Osteoblast (primary cell): ENCODE data around the gene PRPSAP1. TPM values are rescaled to one million over a fixed set of nuclear protein-coding genes. Genes with fewer than 3 reads are reported as not detected.

Experiments used
- DNase-seq: peaks from one replicate; pipeline ENCODE4 v3.0.0; 2011; ENCODE audit warnings: low spot score, mixed read lengths; ENCODE audit not compliant: insufficient read length; ENCODE audit errors: missing footprints
- H2AFZ ChIP-seq: 2 replicates; pipeline ENCODE4 v1.6.0; 2011; ENCODE audit warnings: mild to moderate bottlenecking, low read length
- H3K27ac ChIP-seq: 2 replicates; pipeline ENCODE4 v1.5.1; 2011; ENCODE audit warnings: mild to moderate bottlenecking, low read depth, low read length, moderate library complexity
- H3K27me3 ChIP-seq: 2 replicates; pipeline ENCODE4 v1.6.0; 2012; ENCODE audit warnings: mild to moderate bottlenecking, control low read depth, inconsistent platforms, low read length, moderate library complexity; ENCODE audit not compliant: insufficient read depth
- H3K36me3 ChIP-seq: 2 replicates; pipeline ENCODE4 v1.5.1; 2011; ENCODE audit warnings: mild to moderate bottlenecking, low read length, control low read depth, moderate library complexity; ENCODE audit not compliant: insufficient read depth
- H3K4me1 ChIP-seq: 2 replicates; pipeline ENCODE4 v1.5.1; 2011; ENCODE audit warnings: mild to moderate bottlenecking, low read length, control low read depth, moderate library complexity; ENCODE audit not compliant: insufficient read depth
- H3K4me2 ChIP-seq: 2 replicates; pipeline ENCODE4 v1.6.0; 2011; ENCODE audit warnings: mild to moderate bottlenecking, low read length; ENCODE audit not compliant: insufficient read depth
- H3K4me3 ChIP-seq: fragments of 200-600 bp; sonication (generic); 3 replicates; pipeline ENCODE4 v1.5.1; 2012; ENCODE audit warnings: mild to moderate bottlenecking, low read length, inconsistent platforms; ENCODE audit not compliant: insufficient read depth
- H3K79me2 ChIP-seq: 2 replicates; pipeline ENCODE4 v1.6.0; 2012; ENCODE audit warnings: mild to moderate bottlenecking, low read length, control low read depth, inconsistent platforms; ENCODE audit not compliant: insufficient read depth
- H3K9me3 ChIP-seq: 2 replicates; pipeline ENCODE4 v1.5.1; 2011; ENCODE audit warnings: low read depth, low read length, control low read depth
- H4K20me1 ChIP-seq: 2 replicates; pipeline ENCODE4 v1.6.0; 2012; ENCODE audit warnings: mild to moderate bottlenecking, low read length, control low read depth; ENCODE audit not compliant: insufficient read depth
- CTCF ChIP-seq: IDR thresholded peaks from 2 replicates; pipeline ENCODE4 v1.5.1; 2011; ENCODE audit warnings: mild to moderate bottlenecking, low read depth, low read length, moderate library complexity; ENCODE audit errors: extremely low read depth
- total RNA-seq: library from RNA; depleted of rRNA; stranded (reverse); fragments of >200 nt; gene quantifications from 2 replicates; pipeline ENCODE4 v1.2.3, GENCODE V29; 2012

Gene PRPSAP1
- total RNA-seq, 1 donor = 79.6 TPM

- Histone ChIP-seq H3K36me3 (peaks cover 10% of the 10 kb centered on the region), H3K79me2 (peaks cover 35% of the 10 kb centered on the region)
Observed at GRCh38 chr17:76270770-76271668, 82.7 kb downstream of the PRPSAP1 start.

GRCh38 chr17:76270127-76270592 lies 83.6 kb downstream of the PRPSAP1 start:
- H3K36me3 ChIP-seq = peaks cover 10% of the 10 kb centered on the region

More at GRCh38 chr17:76270770-76271668, 82.7 kb downstream of the PRPSAP1 start:
- Histone ChIP-seq H3K27me3 (no peaks in the 10 kb centered on the region), H3K4me3 (no peak overlapping the region), H4K20me1 (peaks cover 2% of the 10 kb centered on the region), H3K9me3 (no peaks in the 10 kb centered on the region), H3K4me1 (peaks cover 24% of the 10 kb centered on the region), H2AFZ (no peak overlapping the region), H3K27ac (no peak overlapping the region), H3K4me2 (no peak overlapping the region)
- TF ChIP-seq CTCF = no peak
- peak; percentile 74 for DNase-seq

GRCh38 chr17:76268991-76269981 lies 84.4 kb downstream of the PRPSAP1 start:
- H3K4me2 ChIP-seq = no peak overlapping the region
- no peak overlapping the region for H2AFZ ChIP-seq
- H3K4me1 ChIP-seq = peaks cover 27% of the 10 kb centered on the region
- DNase-seq = peak; percentile 67
- no peak for TF ChIP-seq CTCF
- H3K9me3 ChIP-seq = no peaks in the 10 kb centered on the region
- H4K20me1 ChIP-seq = peaks cover 2% of the 10 kb centered on the region
- H3K27ac ChIP-seq = peak overlapping the region; percentile 76
- peaks cover 43% of the 10 kb centered on the region for H3K79me2 ChIP-seq
- no peak overlapping the region for H3K4me3 ChIP-seq
- peaks cover 10% of the 10 kb centered on the region for H3K36me3 ChIP-seq
- H3K27me3 ChIP-seq = no peaks in the 10 kb centered on the region

More at GRCh38 chr17:76270127-76270592, 83.6 kb downstream of the PRPSAP1 start:
- no peak for TF ChIP-seq CTCF
- Histone ChIP-seq H3K4me3 (no peak overlapping the region), H3K79me2 (peaks cover 43% of the 10 kb centered on the region), H3K4me2 (no peak overlapping the region), H3K9me3 (no peaks in the 10 kb centered on the region), H3K27ac (no peak overlapping the region), H4K20me1 (peaks cover 2% of the 10 kb centered on the region), H3K4me1 (peaks cover 24% of the 10 kb centered on the region), H2AFZ (no peak overlapping the region), H3K27me3 (no peaks in the 10 kb centered on the region)
- peak; percentile 65 for DNase-seq
